ENCODE measurements around the gene TUBB1.

- TF ChIP-seq CTCF (conservative IDR thresholded peaks at IDR 0.05; ENCODE audit: low read depth, low read length) (no peak), EZH2 (IDR thresholded peaks at IDR 0.05; ENCODE audit: borderline replicate concordance, low read depth, low read length, poor library complexity, severe bottlenecking) (no peak)
Observed at GRCh38 chr20:58976061-58976730, 43.0 kb upstream of the TUBB1 start.

Data from A673 (cell line).